ENCODE measurements around the gene SPACA5B. TPM values are rescaled to one million over a fixed set of nuclear protein-coding genes. Genes with fewer than 3 reads are reported as not detected.
"Not testable (repeated sequence)": the region's sequence is repeated elsewhere in the genome, so short reads cannot be mapped to it uniquely, and the experiment has no call there.

SPACA5B gene
- polyA plus RNA-seq, 2 donors, result not detected

DNA sequence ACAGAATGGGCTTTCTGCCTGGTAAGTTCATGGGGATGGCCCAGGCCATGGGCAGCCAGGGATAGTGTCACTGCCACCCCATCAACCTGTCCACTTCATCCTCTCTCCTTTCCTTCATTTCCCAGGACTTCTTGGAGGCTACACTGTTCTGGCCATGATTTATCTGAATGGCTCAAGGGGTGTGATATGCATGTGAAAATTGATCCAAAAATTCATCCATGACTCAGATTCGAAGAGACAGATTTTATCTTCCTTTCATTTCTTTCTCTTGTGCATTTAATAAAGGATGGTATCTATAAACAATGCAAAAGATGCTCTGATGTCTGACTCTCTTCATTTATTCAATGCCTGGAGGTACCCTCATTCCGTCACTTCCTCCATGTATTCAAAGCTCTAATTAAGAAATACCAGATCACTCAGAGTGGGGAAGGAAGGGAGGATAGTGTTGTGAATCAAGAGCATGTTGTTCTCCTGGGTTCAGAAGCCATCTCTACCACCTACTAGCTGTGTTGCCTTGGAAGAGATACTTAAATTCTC lies 1.9 kb downstream of the SPACA5B start:
- H3K36me3 ChIP-seq (ENCODE audit: control insufficient read depth in 2 of 2, insufficient read depth in 2 of 2, low read length in 1 of 2); H3K4me3 ChIP-seq (ENCODE audit: low read depth in 1 of 2, low read length in 2 of 2); H3K27me3 ChIP-seq (ENCODE audit: control insufficient read depth in 1 of 2, insufficient read depth in 2 of 2, low read length in 2 of 2); H3K4me1 ChIP-seq (ENCODE audit: control insufficient read depth in 2 of 2, insufficient read depth in 2 of 2, low read length in 1 of 2); H3K9me3 ChIP-seq (ENCODE audit: control insufficient read depth in 2 of 2, insufficient read depth in 1 of 2, low read depth in 1 of 2, low read length in 1 of 2); H3K27ac ChIP-seq (ENCODE audit: low read depth in 2 of 2, low read length in 1 of 2): not testable (repeated sequence)
- no CpG with 5 or more reads among the region's 2 CpGs for WGBS, 2 donors

DNA sequence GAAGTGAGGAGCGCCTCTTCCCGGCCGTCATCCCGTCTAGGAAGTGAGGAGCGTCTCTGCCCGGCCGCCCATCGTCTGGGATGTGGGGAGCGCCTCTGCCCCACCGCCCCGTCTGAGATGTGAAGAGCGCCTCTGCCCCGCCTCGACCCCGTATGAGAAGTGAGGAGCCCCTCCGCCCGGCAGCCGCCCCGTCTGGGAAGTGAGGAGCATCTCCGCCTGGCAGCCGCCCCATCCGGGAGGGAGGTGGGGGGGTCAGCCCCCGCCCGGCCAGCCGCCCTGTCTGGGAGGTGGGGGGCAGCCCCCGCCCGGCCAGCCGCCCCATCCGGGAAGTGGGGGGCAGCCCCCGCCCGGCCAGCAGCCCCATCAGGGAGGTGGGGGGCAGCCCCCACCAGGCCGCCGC lies 8.7 kb downstream of the SPACA5B start:
- H3K4me1 ChIP-seq (ENCODE audit: control insufficient read depth in 2 of 2, insufficient read depth in 2 of 2, low read length in 1 of 2); H3K27me3 ChIP-seq (ENCODE audit: control insufficient read depth in 1 of 2, insufficient read depth in 2 of 2, low read length in 2 of 2); H3K27ac ChIP-seq (ENCODE audit: low read depth in 2 of 2, low read length in 1 of 2); H3K9me3 ChIP-seq (ENCODE audit: control insufficient read depth in 2 of 2, insufficient read depth in 1 of 2, low read depth in 1 of 2, low read length in 1 of 2); H3K36me3 ChIP-seq (ENCODE audit: control insufficient read depth in 2 of 2, insufficient read depth in 2 of 2, low read length in 1 of 2); H3K4me3 ChIP-seq (ENCODE audit: low read depth in 1 of 2, low read length in 2 of 2): not testable (repeated sequence)
- 98 to 100% methylated on average over 1 to 27 of the region's 33 CpGs for WGBS, 2 donors

DNA sequence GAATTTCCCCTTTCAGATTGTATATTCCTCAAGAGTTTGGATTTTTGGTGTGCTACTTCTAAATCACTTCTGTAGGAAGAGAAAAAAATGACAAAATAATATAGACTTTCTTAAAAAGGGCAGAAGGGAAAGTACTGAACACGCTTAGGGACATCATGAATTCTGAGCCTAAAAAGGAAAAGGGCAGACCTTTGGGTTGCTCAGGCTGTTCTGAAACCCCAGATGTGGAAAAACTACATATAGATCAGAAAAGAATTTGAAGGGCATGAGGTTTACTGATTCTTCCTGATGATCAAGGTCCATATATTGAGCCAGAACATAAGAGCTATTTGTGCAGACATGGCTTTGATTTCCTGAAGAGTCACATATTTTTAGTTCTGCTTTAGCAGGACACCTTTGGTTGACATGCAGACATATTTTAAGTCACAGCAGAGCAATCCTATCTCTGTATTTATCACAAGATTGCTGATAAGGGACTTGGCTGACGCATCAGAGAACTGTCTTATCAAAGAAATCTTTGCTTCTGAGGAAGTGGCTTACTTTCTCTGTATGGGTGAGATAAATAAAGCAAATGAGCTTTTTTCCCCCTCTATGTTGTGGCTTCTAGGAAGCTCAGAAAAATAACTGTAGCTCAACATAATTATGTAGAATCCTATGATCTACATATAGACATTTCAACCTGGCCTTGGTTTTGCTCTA lies 11.5 kb downstream of the SPACA5B start:
- H3K27ac ChIP-seq (ENCODE audit: low read depth in 2 of 2, low read length in 1 of 2); H3K4me1 ChIP-seq (ENCODE audit: control insufficient read depth in 2 of 2, insufficient read depth in 2 of 2, low read length in 1 of 2); H3K27me3 ChIP-seq (ENCODE audit: control insufficient read depth in 1 of 2, insufficient read depth in 2 of 2, low read length in 2 of 2); H3K9me3 ChIP-seq (ENCODE audit: control insufficient read depth in 2 of 2, insufficient read depth in 1 of 2, low read depth in 1 of 2, low read length in 1 of 2); H3K4me3 ChIP-seq (ENCODE audit: low read depth in 1 of 2, low read length in 2 of 2); H3K36me3 ChIP-seq (ENCODE audit: control insufficient read depth in 2 of 2, insufficient read depth in 2 of 2, low read length in 1 of 2): not testable (repeated sequence)
- WGBS, 2 donors, result 50% methylated on average over 1 of the region's 2 CpGs; no CpG with 5 or more reads in 1 of the 2 donors

GRCh38 chrX:48142697-48143096 lies 12.3 kb downstream of the SPACA5B start:
- H3K4me3 ChIP-seq (ENCODE audit: low read depth in 1 of 2, low read length in 2 of 2); H3K27me3 ChIP-seq (ENCODE audit: control insufficient read depth in 1 of 2, insufficient read depth in 2 of 2, low read length in 2 of 2); H3K9me3 ChIP-seq (ENCODE audit: control insufficient read depth in 2 of 2, insufficient read depth in 1 of 2, low read depth in 1 of 2, low read length in 1 of 2); H3K27ac ChIP-seq (ENCODE audit: low read depth in 2 of 2, low read length in 1 of 2); H3K4me1 ChIP-seq (ENCODE audit: control insufficient read depth in 2 of 2, insufficient read depth in 2 of 2, low read length in 1 of 2); H3K36me3 ChIP-seq (ENCODE audit: control insufficient read depth in 2 of 2, insufficient read depth in 2 of 2, low read length in 1 of 2): not testable (repeated sequence)
- WGBS, 2 donors, result 52 to 63% methylated on average over 11 of the region's 11 CpGs

DNA sequence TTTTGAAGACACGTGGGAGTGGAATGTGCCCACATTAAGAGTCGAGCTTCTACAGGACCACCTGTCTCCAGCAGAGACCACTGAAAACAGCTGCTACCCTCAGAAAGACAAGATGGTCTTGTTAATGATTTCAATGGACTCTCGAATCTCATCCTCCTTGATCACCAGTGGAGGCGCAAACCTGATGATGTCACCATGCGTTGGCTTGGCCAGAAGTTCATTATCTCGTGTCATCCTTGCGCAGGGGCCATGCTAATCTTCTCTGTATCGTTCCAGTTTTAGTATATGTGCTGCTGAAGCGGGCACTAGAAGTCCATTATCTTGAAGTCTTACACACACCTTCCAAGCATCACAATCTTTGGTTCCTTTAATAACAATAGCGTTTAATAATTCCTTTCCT lies 23.3 kb downstream of the SPACA5B start:
- H3K4me1 ChIP-seq (ENCODE audit: control insufficient read depth in 2 of 2, insufficient read depth in 2 of 2, low read length in 1 of 2), result no peaks in the 10 kb centered on the region
- H3K4me3 ChIP-seq (ENCODE audit: low read depth in 1 of 2, low read length in 2 of 2), result no peak overlapping the region
- peaks cover 0 to 3% of the 10 kb centered on the region in 2 donors for H3K27me3 ChIP-seq (ENCODE audit: control insufficient read depth in 1 of 2, insufficient read depth in 2 of 2, low read length in 2 of 2)
- 82 to 85% methylated on average over 10 of the region's 10 CpGs for WGBS, 2 donors
- no peak overlapping the region for H3K27ac ChIP-seq (ENCODE audit: low read depth in 2 of 2, low read length in 1 of 2)
- H3K9me3 ChIP-seq (ENCODE audit: control insufficient read depth in 2 of 2, insufficient read depth in 1 of 2, low read depth in 1 of 2, low read length in 1 of 2), result no peaks in the 10 kb centered on the region
- H3K36me3 ChIP-seq (ENCODE audit: control insufficient read depth in 2 of 2, insufficient read depth in 2 of 2, low read length in 1 of 2), result no peaks in the 10 kb centered on the region

GRCh38 chrX:48154796-48155195 lies 24.4 kb downstream of the SPACA5B start:
- peaks cover 0 to 3% of the 10 kb centered on the region in 2 donors for H3K27me3 ChIP-seq (ENCODE audit: control insufficient read depth in 1 of 2, insufficient read depth in 2 of 2, low read length in 2 of 2)

DNA sequence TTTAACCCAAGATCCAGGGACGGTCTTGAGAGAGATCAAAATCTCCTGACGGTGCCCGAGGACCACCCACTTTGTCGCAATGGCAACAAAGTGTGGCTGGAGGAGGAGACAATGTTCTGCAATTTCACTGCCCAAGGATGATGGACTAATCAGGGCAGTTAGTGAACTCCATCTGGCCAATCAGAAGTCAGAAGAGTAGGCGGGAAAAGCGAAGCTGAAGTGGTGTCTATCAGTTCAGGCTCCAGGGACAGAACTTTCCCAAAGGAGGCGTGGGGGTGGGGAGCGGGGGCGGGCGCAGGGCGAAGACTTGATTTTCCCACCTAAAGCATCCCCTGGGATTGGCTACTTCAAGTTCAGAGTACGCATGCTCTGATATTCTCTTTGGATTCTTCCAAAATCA lies 25.6 kb downstream of the SPACA5B start:
- H3K9me3 ChIP-seq (ENCODE audit: control insufficient read depth in 2 of 2, insufficient read depth in 1 of 2, low read depth in 1 of 2, low read length in 1 of 2), result no peaks in the 10 kb centered on the region
- WGBS, 2 donors, result 87 to 94% methylated on average over 12 of the region's 12 CpGs
- H3K36me3 ChIP-seq (ENCODE audit: control insufficient read depth in 2 of 2, insufficient read depth in 2 of 2, low read length in 1 of 2), result no peaks in the 10 kb centered on the region
- H3K4me1 ChIP-seq (ENCODE audit: control insufficient read depth in 2 of 2, insufficient read depth in 2 of 2, low read length in 1 of 2), result no peaks in the 10 kb centered on the region
- no peak overlapping the region for H3K27ac ChIP-seq (ENCODE audit: low read depth in 2 of 2, low read length in 1 of 2)
- H3K4me3 ChIP-seq (ENCODE audit: low read depth in 1 of 2, low read length in 2 of 2), result no peak overlapping the region
- H3K27me3 ChIP-seq (ENCODE audit: control insufficient read depth in 1 of 2, insufficient read depth in 2 of 2, low read length in 2 of 2), result peaks cover 0 to 3% of the 10 kb centered on the region in 2 donors

More at GRCh38 chrX:48154796-48155195, 24.4 kb downstream of the SPACA5B start:
- no peaks in the 10 kb centered on the region for H3K36me3 ChIP-seq (ENCODE audit: control insufficient read depth in 2 of 2, insufficient read depth in 2 of 2, low read length in 1 of 2)
- WGBS, 2 donors, result 81 to 93% methylated on average over 2 of the region's 2 CpGs
- no peak overlapping the region for H3K27ac ChIP-seq (ENCODE audit: low read depth in 2 of 2, low read length in 1 of 2)
- no peaks in the 10 kb centered on the region for H3K4me1 ChIP-seq (ENCODE audit: control insufficient read depth in 2 of 2, insufficient read depth in 2 of 2, low read length in 1 of 2)
- H3K9me3 ChIP-seq (ENCODE audit: control insufficient read depth in 2 of 2, insufficient read depth in 1 of 2, low read depth in 1 of 2, low read length in 1 of 2), result no peaks in the 10 kb centered on the region
- no peak overlapping the region for H3K4me3 ChIP-seq (ENCODE audit: low read depth in 1 of 2, low read length in 2 of 2)

- no peaks in the 10 kb centered on the region for H3K9me3 ChIP-seq (ENCODE audit: control insufficient read depth in 2 of 2, insufficient read depth in 1 of 2, low read depth in 1 of 2, low read length in 1 of 2)
- no peak overlapping the region for H3K27ac ChIP-seq (ENCODE audit: low read depth in 2 of 2, low read length in 1 of 2)
- H3K4me3 ChIP-seq (ENCODE audit: low read depth in 1 of 2, low read length in 2 of 2), result no peak overlapping the region
- WGBS, 2 donors, result 75 to 76% methylated on average over 12 of the region's 12 CpGs
- H3K27me3 ChIP-seq (ENCODE audit: control insufficient read depth in 1 of 2, insufficient read depth in 2 of 2, low read length in 2 of 2), result no peaks in the 10 kb centered on the region
- H3K4me1 ChIP-seq (ENCODE audit: control insufficient read depth in 2 of 2, insufficient read depth in 2 of 2, low read length in 1 of 2), result no peaks in the 10 kb centered on the region
- H3K36me3 ChIP-seq (ENCODE audit: control insufficient read depth in 2 of 2, insufficient read depth in 2 of 2, low read length in 1 of 2), result no peaks in the 10 kb centered on the region
Observed at GRCh38 chrX:48165241-48165640, 34.8 kb downstream of the SPACA5B start.

GRCh38 chrX:48166322-48166721 lies 35.9 kb downstream of the SPACA5B start:
- H3K27me3 ChIP-seq (ENCODE audit: control insufficient read depth in 1 of 2, insufficient read depth in 2 of 2, low read length in 2 of 2); H3K4me1 ChIP-seq (ENCODE audit: control insufficient read depth in 2 of 2, insufficient read depth in 2 of 2, low read length in 1 of 2); H3K36me3 ChIP-seq (ENCODE audit: control insufficient read depth in 2 of 2, insufficient read depth in 2 of 2, low read length in 1 of 2); H3K4me3 ChIP-seq (ENCODE audit: low read depth in 1 of 2, low read length in 2 of 2); H3K9me3 ChIP-seq (ENCODE audit: control insufficient read depth in 2 of 2, insufficient read depth in 1 of 2, low read depth in 1 of 2, low read length in 1 of 2); H3K27ac ChIP-seq (ENCODE audit: low read depth in 2 of 2, low read length in 1 of 2): not testable (repeated sequence)
- WGBS, 2 donors, result 57 to 58% methylated on average over 5 to 6 of the region's 7 CpGs

DNA sequence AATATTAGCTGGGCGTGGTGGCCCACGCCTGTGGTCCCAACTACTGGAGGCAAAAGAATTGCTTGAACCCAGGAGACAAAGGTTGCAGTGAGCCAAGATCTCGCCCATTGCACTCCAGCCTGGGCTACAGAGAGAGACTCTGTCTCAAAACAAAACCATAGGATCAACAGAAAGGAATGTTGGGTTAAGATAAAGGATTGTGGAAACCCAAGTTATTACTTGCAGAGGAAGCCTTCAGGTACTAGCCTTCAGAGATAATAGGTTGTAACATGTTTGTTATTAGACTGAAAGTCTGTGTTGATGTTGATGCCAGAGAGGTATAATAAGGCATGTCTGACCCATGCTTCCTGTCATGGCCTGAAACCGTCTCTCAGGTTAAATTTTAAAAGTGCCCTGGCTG lies 49.3 kb downstream of the SPACA5B start:
- WGBS, 2 donors, result 51 to 66% methylated on average over 4 of the region's 4 CpGs
- no peaks in the 10 kb centered on the region for H3K27me3 ChIP-seq (ENCODE audit: control insufficient read depth in 1 of 2, insufficient read depth in 2 of 2, low read length in 2 of 2)
- no peak overlapping the region for H3K4me3 ChIP-seq (ENCODE audit: low read depth in 1 of 2, low read length in 2 of 2)
- H3K4me1 ChIP-seq (ENCODE audit: control insufficient read depth in 2 of 2, insufficient read depth in 2 of 2, low read length in 1 of 2), result no peaks in the 10 kb centered on the region
- H3K36me3 ChIP-seq (ENCODE audit: control insufficient read depth in 2 of 2, insufficient read depth in 2 of 2, low read length in 1 of 2), result no peaks in the 10 kb centered on the region
- no peak overlapping the region for H3K27ac ChIP-seq (ENCODE audit: low read depth in 2 of 2, low read length in 1 of 2)
- no peaks in the 10 kb centered on the region for H3K9me3 ChIP-seq (ENCODE audit: control insufficient read depth in 2 of 2, insufficient read depth in 1 of 2, low read depth in 1 of 2, low read length in 1 of 2)
